Body of pancreas (tissue), 4 donors: ENCODE measurements around the gene ARFIP2.

Experiments used
- POLR2A ChIP-seq, 3 donors: fragments of 450-650 bp; IDR thresholded peaks; one replicate each; pipeline ENCODE4 v1.6.1; 2016; ENCODE audit warnings: antibody characterized with exemption in 3 of 3, mild to moderate bottlenecking in 2 of 3
- TF ChIP-seq, protein P1 (sequence below), 7 experiments: fragments of 450-650 bp in 4 of 7; fragments of 200-600 bp in 3 of 7; sonication (generic) in 3 of 7; IDR thresholded peaks; one replicate each; pipeline ENCODE4 v1.5.1; 2016 to 2019; ENCODE audit warnings: antibody characterized with exemption in 7 of 7

DNA sequence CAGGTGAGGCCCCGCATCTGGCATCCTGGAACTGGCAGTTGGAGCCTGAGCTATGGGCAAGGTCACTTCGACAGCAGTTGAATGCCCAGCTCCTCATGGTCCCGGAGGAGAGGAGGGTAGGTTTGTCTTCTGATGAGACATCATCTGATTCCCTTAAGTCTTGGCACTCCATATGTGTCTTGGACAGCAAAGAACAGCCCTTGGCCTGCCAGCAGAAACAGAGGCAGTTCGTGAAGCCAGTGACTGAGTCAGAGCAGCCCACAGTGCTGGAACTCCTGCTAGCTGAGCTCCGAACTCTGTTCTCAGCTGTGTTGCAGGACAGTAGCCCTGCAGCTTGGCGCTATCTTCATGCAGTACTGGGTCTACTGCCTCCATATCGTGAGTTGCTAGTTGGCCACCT, 17.0 kb upstream of the ARFIP2 start:
- TF ChIP-seq, protein P1, sequence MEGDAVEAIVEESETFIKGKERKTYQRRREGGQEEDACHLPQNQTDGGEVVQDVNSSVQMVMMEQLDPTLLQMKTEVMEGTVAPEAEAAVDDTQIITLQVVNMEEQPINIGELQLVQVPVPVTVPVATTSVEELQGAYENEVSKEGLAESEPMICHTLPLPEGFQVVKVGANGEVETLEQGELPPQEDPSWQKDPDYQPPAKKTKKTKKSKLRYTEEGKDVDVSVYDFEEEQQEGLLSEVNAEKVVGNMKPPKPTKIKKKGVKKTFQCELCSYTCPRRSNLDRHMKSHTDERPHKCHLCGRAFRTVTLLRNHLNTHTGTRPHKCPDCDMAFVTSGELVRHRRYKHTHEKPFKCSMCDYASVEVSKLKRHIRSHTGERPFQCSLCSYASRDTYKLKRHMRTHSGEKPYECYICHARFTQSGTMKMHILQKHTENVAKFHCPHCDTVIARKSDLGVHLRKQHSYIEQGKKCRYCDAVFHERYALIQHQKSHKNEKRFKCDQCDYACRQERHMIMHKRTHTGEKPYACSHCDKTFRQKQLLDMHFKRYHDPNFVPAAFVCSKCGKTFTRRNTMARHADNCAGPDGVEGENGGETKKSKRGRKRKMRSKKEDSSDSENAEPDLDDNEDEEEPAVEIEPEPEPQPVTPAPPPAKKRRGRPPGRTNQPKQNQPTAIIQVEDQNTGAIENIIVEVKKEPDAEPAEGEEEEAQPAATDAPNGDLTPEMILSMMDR (IDR thresholded peaks at IDR 0.05) = no peak
- no peak for TF ChIP-seq POLR2A (IDR thresholded peaks at IDR 0.05)
